GM19455 (cell line): ENCODE results near the gene COPS6.

ENCODE experiments used
- ATAC-seq: cut with Tn5 transposase; IDR thresholded peaks from one replicate; pipeline ENCODE4 v1.9.1; 2021; ENCODE audit not compliant: unreplicated experiment

COPS6 gene

GRCh38 chr7:100101016-100101862 lies 12.5 kb downstream of the COPS6 start, which contains the start of the genes AP4M1 and MCM7:
Gene AP4M1 (plus strand): TSS chr7:100101643. CDS start chr7:100101715, 72 bp downstream.
Gene MCM7 (minus strand): TSS chr7:100101397. CDS start chr7:100101294, 103 bp downstream.
- ATAC-seq = peak; percentile 86

- ATAC-seq = no peak
Observed at GRCh38 chr7:100102950-100103840, 14.4 kb downstream of the COPS6 start.

GRCh38 chr7:100105534-100105933 lies 16.8 kb downstream of the COPS6 start:
- ATAC-seq = no peak

- no peak for ATAC-seq
Observed at GRCh38 chr7:100106633-100107032, 17.9 kb downstream of the COPS6 start.

GRCh38 chr7:100107125-100107737 lies 18.5 kb downstream of the COPS6 start:
- no peak for ATAC-seq

- no peak for ATAC-seq
Observed at GRCh38 chr7:100107890-100108289, 19.1 kb downstream of the COPS6 start.

GRCh38 chr7:100109521-100110163 lies 20.9 kb downstream of the COPS6 start:
- ATAC-seq = no peak

- ATAC-seq = no peak
Observed at GRCh38 chr7:100111156-100111555, 22.4 kb downstream of the COPS6 start.

GRCh38 chr7:100111914-100112313 lies 23.1 kb downstream of the COPS6 start:
- ATAC-seq = no peak

- no peak for ATAC-seq
Observed at GRCh38 chr7:100115026-100115425, 26.3 kb downstream of the COPS6 start.

- no peak for ATAC-seq
Observed at GRCh38 chr7:100118388-100119071, 29.8 kb downstream of the COPS6 start.

GRCh38 chr7:100119072-100119969 lies 30.6 kb downstream of the COPS6 start, which contains the start of the genes CNPY4 and TAF6:
Gene CNPY4 (plus strand): TSS chr7:100119634. CDS start chr7:100119745, 111 bp downstream.
Gene TAF6 (minus strand): TSS chr7:100119358. CDS start chr7:100114209, 5,149 bp downstream.
- ATAC-seq = peak; percentile 64

GRCh38 chr7:100119970-100120732 lies 31.4 kb downstream of the COPS6 start:
- peak; percentile 41 for ATAC-seq

GRCh38 chr7:100120733-100121036 lies 31.9 kb downstream of the COPS6 start:
- ATAC-seq = no peak

GRCh38 chr7:100122067-100122466 lies 33.3 kb downstream of the COPS6 start:
- ATAC-seq = no peak

- ATAC-seq = no peak
Observed at GRCh38 chr7:100122568-100122967, 33.8 kb downstream of the COPS6 start.

GRCh38 chr7:100124301-100125230 lies 35.8 kb downstream of the COPS6 start:
- ATAC-seq = no peak
